GM21717 (cell line): ENCODE results near the gene PTPRCAP.

Source experiments
- ATAC-seq: cut with Tn5 transposase; IDR thresholded peaks from one replicate; pipeline ENCODE4 v1.9.1; 2021; ENCODE audit warnings: mild to moderate bottlenecking, moderate library complexity; ENCODE audit not compliant: unreplicated experiment

Gene PTPRCAP

GRCh38 chr11:67441731-67442351 is 4.4 kb upstream of the PTPRCAP start:
- no peak for ATAC-seq

DNA sequence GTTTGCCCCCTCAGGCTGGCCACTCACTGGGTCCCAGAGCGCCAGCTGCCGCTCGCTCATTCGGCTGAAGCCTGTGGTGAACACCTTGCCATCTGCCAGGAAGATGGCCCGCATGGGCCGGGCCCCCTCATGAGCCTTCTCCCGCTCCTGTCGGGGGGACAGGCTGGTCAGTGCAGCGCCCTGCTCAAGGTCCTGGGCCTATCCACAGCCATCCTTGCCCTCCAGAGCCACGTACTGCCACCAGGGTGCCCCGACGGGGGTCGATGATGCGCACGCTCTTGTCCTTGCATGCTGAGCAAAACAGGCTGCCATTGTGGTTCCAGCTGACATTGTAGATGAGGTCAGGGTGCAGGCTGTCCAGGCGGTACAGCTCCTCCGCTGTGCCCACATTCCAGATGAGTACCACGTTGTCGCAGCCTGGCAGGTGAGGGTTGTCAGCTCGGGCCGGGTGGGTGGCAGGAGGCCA is 3.6 kb upstream of the PTPRCAP start:
- no peak for ATAC-seq

- ATAC-seq, result no peak
Observed at GRCh38 chr11:67440229-67441097, 3.0 kb upstream of the PTPRCAP start.

GRCh38 chr11:67439321-67440228 is 2.1 kb upstream of the PTPRCAP start:
- ATAC-seq, result no peak

DNA sequence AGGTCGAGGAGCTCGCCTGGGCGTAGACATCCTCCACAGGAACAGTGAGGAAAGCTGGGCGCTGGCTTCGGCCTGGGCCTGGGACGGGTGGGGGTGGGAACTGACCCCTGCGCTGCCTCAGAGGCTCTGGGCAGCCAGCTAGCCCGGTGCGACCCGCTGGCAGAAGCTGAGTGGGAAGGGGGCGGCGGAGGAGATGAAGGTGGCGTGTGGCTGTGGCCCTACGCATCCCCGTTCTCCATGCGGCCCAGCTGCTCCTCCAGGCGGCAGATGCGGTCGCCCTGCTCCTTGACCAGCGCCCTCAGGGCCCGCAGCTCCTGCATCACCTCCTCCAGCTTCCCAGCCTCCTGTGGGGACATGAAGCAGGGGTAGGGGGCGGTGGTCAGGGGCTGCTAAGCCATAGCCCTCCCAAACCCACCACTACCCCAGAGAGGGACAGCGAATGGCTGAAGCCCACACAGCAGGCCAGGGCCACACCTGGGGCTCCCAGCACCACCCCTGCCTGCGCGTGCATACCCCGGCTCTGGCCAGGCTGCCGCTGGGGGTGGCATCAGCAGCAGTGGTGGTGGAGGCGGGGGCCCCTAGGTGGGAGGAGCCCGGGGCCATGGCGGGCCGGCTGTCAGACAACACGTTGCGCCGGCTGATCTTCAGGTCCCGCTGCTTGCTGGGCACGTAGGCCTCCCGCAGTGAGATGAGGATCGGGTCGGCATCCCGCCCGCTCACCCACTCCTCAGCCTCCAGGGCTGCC is 848 bp upstream of the PTPRCAP start:
- ATAC-seq, result no peak

DNA sequence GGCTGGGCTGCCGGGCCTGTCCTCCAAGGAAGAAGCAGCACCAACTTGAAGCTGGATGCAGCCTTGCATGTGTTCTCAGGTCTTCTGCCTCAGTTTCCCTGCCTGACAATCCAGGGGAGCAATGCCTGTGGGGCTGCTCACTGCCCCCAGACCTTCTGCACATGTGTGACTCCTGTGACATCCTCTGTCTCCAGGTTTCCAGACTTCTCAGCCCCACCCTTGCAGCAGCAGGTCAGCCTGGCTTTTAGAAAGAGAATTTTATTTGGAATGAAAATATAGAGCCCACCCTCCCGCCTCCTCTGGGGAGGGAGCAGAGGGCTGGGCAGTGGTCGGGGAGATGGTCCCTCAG is 301 bp upstream of the PTPRCAP start:
- ATAC-seq, result no peak

- no peak for ATAC-seq
Observed at GRCh38 chr11:67436459-67437081, 912 bp downstream of the PTPRCAP start.

DNA sequence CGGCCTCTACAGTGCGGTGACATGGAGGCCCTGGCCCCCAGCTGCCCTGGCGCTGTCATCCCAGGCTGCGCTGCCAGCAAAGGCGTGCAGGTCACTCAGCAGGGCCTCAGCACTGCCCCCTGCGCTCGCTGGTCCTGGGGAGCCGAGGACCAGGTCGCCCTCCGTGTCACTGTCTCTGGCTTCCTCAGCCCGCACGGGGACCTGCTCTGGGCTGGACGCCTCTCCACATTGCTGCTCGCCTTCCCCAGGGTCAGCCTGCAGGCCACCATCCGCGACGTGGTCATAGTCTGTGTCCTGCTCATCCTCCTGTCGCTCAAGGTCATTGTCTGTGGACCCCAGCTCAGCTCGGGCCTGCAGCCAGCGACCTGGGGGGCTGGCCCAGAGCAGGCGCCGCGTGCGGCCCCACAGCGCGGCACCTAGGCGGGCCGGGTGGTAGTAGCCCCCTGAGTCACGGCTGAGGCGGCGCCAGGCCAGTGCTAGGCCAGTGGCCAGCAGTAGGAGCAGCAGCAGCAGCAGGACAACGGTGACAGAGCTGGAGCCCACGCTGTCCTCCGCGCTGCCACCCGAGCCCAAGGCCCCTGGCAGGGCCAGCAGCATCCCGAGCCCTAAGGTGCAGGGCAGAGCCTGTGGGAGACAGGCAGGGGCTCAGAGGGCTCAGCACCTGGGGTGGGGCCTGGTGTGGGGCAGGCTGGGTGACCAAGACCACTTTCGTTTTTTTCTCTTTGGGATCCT is 1.6 kb downstream of the PTPRCAP start:
- ATAC-seq, result no peak

DNA sequence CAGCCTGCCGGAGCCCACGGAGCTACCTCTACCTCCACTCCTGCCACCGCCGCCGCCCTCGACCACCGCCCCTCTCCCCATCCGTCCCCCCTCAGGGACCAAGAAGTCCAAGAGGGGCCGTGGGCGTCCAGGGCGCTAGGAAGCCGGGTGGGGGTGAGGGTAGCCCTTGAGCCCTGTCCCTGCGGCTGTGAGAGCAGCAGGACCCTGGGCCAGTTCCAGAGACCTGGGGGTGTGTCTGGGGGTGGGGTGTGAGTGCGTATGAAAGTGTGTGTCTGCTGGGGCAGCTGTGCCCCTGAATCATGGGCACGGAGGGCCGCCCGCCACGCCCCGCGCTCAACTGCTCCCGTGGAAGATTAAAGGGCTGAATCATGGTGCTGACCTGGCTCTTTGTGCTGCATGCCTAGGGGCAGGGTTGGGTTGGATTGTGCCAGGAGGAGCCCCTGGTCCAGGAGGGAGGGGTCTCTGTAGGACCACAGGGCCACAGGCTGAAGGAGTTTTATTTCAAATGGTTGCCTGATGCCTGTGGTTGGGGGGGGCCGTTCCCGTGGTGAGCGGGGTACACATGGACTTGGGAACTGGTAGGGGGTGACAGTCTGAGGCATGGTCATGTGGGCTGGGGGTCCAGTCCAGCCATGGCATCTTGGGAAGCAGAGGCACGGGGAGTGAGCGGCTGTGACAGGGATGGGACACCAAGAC is 2.3 kb downstream of the PTPRCAP start:
- no peak for ATAC-seq

GRCh38 chr11:67434395-67434881 is 3.0 kb downstream of the PTPRCAP start:
- ATAC-seq, result no peak

DNA sequence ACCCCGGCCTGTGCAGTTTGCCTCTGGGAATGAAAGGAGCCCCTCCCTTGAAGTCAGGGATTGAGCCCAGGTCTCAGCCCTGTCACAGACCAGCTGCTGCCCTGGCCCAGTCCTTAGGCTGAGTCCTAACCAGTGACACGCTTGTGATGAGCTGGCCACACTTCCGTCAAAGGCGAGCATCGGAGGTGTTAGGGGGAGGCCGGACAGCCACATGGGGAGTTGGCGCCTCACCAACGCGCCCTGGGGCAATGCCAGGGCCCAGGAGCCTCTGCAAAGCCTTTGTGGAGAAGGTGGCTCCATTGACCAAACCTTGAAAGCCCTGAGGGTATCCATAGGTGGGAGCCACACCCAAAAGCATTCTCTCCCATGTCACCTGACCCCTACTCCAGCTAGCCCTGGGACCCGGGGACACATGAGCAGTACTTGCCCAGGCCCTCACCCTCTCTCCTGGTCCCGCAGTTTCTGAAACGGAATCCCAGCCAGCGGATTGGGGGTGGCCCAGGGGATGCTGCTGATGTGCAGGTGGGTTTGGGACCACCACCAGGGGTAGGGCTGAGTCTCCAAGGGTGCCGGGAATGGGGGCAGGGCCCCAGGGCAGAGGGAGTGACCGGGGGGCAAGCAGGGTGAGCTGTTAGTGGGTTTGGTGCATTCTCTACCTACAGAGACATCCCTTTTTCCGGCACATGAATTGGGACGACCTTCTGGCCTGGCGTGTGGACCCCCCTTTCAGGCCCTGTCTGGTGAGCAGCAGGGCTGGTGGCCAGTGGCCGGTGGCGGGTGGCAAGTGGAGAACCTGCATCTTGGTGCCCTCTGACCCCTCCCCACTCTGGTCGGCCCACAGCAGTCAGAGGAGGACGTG is 3.7 kb downstream of the PTPRCAP start:
- ATAC-seq, result no peak

DNA sequence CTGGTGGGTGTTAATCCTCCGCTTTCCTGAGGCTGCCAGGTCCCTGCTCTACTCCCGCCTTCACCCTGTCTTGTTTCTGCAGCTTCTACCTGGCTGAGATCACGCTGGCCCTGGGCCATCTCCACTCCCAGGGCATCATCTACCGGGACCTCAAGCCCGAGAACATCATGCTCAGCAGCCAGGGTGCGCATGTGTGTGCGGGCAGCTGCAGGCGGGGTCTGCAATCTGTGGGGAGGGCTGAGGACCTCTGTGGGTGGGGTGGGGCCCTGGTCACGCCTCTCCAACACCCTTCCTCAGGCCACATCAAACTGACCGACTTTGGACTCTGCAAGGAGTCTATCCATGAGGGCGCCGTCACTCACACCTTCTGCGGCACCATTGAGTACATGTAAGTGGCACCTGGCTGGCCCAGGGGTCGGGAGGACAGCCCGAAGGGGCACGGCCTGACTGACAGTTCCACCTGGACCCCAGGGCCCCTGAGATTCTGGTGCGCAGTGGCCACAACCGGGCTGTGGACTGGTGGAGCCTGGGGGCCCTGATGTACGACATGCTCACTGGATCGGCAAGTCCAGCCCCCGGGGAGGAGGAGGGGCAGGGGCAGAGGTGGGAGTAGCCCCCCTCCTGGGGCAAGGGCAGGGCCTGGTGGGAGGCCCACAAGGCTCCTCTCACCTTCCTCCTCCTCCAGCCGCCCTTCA is 4.7 kb downstream of the PTPRCAP start:
- ATAC-seq, result no peak

- ATAC-seq, result no peak
Observed at GRCh38 chr11:67431346-67432249, 5.9 kb downstream of the PTPRCAP start.

DNA sequence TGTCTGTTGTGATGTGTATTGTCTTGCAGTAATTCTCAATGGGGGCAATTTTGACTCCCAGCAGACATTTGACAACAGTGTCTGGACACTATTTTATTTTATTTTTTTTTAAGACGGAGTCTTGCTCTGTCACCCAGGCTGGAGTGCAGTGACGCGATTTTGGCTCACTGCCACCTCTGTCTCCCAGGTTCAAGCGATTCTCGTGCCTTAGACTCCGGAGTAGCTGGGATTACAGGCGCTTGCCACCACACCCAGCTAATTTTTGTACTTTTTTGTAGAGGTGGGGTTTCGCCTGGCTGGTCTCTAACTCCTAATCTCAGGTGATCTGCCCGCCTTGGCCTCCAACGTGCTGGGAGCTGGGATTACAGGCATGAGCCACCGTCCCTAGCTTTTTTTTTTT is 7.8 kb downstream of the PTPRCAP start:
- ATAC-seq, result no peak

DNA sequence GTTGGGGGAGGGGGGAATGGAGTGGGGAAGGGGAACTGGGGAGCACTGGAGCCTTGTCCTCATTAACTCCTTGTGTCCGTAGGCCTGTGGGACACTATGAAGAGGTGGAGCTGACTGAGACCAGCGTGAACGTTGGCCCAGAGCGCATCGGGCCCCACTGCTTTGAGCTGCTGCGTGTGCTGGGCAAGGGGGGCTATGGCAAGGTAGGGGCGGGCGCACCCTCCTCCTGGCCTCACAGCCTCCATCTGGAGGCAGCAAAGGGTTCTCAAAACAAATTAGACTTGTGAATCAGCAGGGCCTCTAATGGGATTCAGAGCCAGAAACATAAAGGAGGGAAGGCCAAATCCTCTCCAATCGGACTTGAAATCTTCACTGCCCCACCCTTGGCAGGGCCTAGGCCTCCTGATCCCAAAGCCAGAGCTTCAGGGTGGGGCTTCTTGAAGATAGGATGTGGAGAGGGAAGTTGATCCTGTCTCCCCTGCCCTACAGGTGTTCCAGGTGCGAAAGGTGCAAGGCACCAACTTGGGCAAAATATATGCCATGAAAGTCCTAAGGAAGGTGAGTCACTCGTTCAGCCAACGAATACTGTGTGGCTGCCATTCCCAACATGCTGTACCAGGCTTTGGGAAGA is 8.3 kb downstream of the PTPRCAP start:
- ATAC-seq, result no peak
